Endothelial cell of umbilical vein (primary cell): Measurements from ENCODE around the gene STX8. TPM values are rescaled to one million over a fixed set of nuclear protein-coding genes. Genes with fewer than 3 reads are reported as not detected.

Experiments
- BruUV-seq: library from RNA; stranded (reverse); fragments of 400-500 nt; replicated peaks from 2 replicates; lab custom pipeline; 2021; lab: Mats Ljungman, UMichigan
- CTCF ChIA-PET: fragments of 300-600, 350-600 bp; sonication (Branson Sonifier 250); formaldehyde crosslinking; loops from one replicate; lab custom pipeline; 2021; ENCODE audit warnings: antibody characterized with exemption, inconsistent platforms; lab: Charles Lee
- POLR2A ChIA-PET: fragments of 300-600, 350-600 bp; sonication (Branson Sonifier 250); formaldehyde crosslinking; loops from one replicate; lab custom pipeline; 2021; ENCODE audit warnings: antibody characterized with exemption, inconsistent platforms; lab: Charles Lee
- DNase-seq: peaks from one replicate; pipeline ENCODE4 v3.0.0-alpha.2; 2011; ENCODE audit warnings: low read depth, low spot score
- FAIRE-seq: peaks from 2 replicates; lab custom pipeline; 2011; peaks lifted over from hg19 to GRCh38; lab: Jason Lieb, UNC
- H2AFZ ChIP-seq: 2 replicates; pipeline ENCODE4 v1.6.0; 2012; ENCODE audit warnings: low read depth, low read length, control low read depth, inconsistent platforms
- H3K27ac ChIP-seq: 2 replicates; pipeline ENCODE4 v1.5.1; 2011; ENCODE audit warnings: low read depth, mild to moderate bottlenecking, control low read depth, low read length, moderate library complexity; ENCODE audit not compliant: insufficient read depth
- H3K27me3 ChIP-seq, 2 experiments: 2 replicates each; pipeline versions ENCODE4 v1.6.0 to v1.6.1; 2011; ENCODE audit warnings: low read length in 2 of 2, mixed read lengths in 1 of 2; ENCODE audit not compliant: control insufficient read depth in 2 of 2, insufficient read depth in 2 of 2
- H3K36me3 ChIP-seq, 2 experiments: 2 replicates in 1 of 2; 3 replicates in 1 of 2; pipeline ENCODE4 v1.5.1; 2011; ENCODE audit warnings: low read length in 2 of 2, mild to moderate bottlenecking in 1 of 2, moderate library complexity in 1 of 2; ENCODE audit not compliant: control insufficient read depth in 2 of 2, insufficient read depth in 2 of 2; ENCODE audit errors: extremely low read depth in 1 of 2
- H3K4me1 ChIP-seq: 3 replicates; pipeline ENCODE4 v1.5.1; 2011; ENCODE audit warnings: mild to moderate bottlenecking, low read length; ENCODE audit not compliant: control insufficient read depth, insufficient read depth; ENCODE audit errors: extremely low read depth
- H3K4me2 ChIP-seq: 2 replicates; pipeline ENCODE4 v1.6.1; 2011; ENCODE audit warnings: low read length, control low read depth, mixed read lengths; ENCODE audit not compliant: insufficient read depth
- H3K4me3 ChIP-seq, 3 experiments: fragments of 200-600 bp in 1 of 3; sonication (generic), shearing (Covaris generic) in 1 of 3; replicated peaks in 1 of 3; 2 replicates each; pipeline ENCODE4 v1.5.1; 2011 to 2016; ENCODE audit warnings: control low read depth in 3 of 3, low read length in 3 of 3, mild to moderate bottlenecking in 2 of 3, inconsistent platforms in 1 of 3, low read depth in 1 of 3, moderate library complexity in 1 of 3; ENCODE audit not compliant: insufficient read depth in 1 of 3
- H3K79me2 ChIP-seq: 2 replicates; pipeline ENCODE4 v1.6.0; 2012; ENCODE audit warnings: low read length, inconsistent platforms; ENCODE audit not compliant: control insufficient read depth, insufficient read depth
- H3K9ac ChIP-seq: replicated peaks from 2 replicates; pipeline ENCODE3; 2011; ENCODE audit warnings: low read length, control low read depth; ENCODE audit not compliant: insufficient read depth; ENCODE audit errors: extremely low read depth
- H3K9me1 ChIP-seq: replicated peaks from 3 replicates; pipeline ENCODE4 v1.6.0; 2011; ENCODE audit warnings: mild to moderate bottlenecking, low read length; ENCODE audit not compliant: control insufficient read depth, insufficient read depth; ENCODE audit errors: extremely low read depth
- H3K9me3 ChIP-seq: replicated peaks from 2 replicates; pipeline ENCODE4 v1.5.1; 2012; ENCODE audit warnings: low read length, inconsistent platforms; ENCODE audit not compliant: control insufficient read depth, insufficient read depth
- H4K20me1 ChIP-seq: replicated peaks from 2 replicates; pipeline ENCODE3; 2011; ENCODE audit warnings: mild to moderate bottlenecking, low read length; ENCODE audit not compliant: control insufficient read depth, insufficient read depth; ENCODE audit errors: extremely low read depth
- CTCF ChIP-seq, 2 donors: IDR thresholded peaks; 1 replicate in 1 of 2; 2 replicates in 1 of 2; pipeline ENCODE4 v1.5.1; 2011; ENCODE audit warnings: low read length in 2 of 2, mild to moderate bottlenecking in 2 of 2, moderate library complexity in 2 of 2, control low read depth in 1 of 2, inconsistent platforms in 1 of 2, low read depth in 1 of 2; ENCODE audit not compliant: insufficient read depth in 1 of 2; ENCODE audit errors: extremely low read depth in 1 of 2
- EZH2 ChIP-seq: IDR thresholded peaks from 2 replicates; pipeline ENCODE4 v1.6.1; 2012; ENCODE audit warnings: borderline replicate concordance, low read depth, mild to moderate bottlenecking, moderate library complexity, low read length, inconsistent platforms; ENCODE audit not compliant: severe bottlenecking
- FOS ChIP-seq: IDR thresholded peaks from 2 replicates; pipeline ENCODE4 v1.6.1; 2011; ENCODE audit warnings: mild to moderate bottlenecking, low read length, moderate library complexity, borderline replicate concordance; ENCODE audit not compliant: insufficient read depth
- GATA2 ChIP-seq: IDR thresholded peaks from 2 replicates; pipeline ENCODE4 v1.7.0; 2011; ENCODE audit warnings: low read depth, mild to moderate bottlenecking, moderate library complexity, mixed read lengths, low read length; ENCODE audit not compliant: insufficient read length, insufficient read depth
- JUN ChIP-seq: IDR thresholded peaks from 2 replicates; pipeline ENCODE4 v1.6.1; 2011; ENCODE audit warnings: borderline replicate concordance, low read depth; ENCODE audit not compliant: insufficient read length, insufficient read depth
- MYC ChIP-seq: IDR thresholded peaks from one replicate; pipeline ENCODE4 v1.6.1; 2011; ENCODE audit warnings: mild to moderate bottlenecking, low read depth, low read length
- POLR2A ChIP-seq: IDR thresholded peaks from 2 replicates; pipeline ENCODE4 v1.6.1; 2012; ENCODE audit warnings: low read depth, mild to moderate bottlenecking, control low read depth, low read length
- POLR2AphosphoS5 ChIP-seq: IDR thresholded peaks from 2 replicates; pipeline ENCODE4 v1.6.1; 2012; ENCODE audit warnings: low read depth, mild to moderate bottlenecking, control low read depth, low read length, moderate library complexity; ENCODE audit not compliant: insufficient read depth
- dilution Hi-C: fragments of 300-500 bp; cut with MboI; formaldehyde crosslinking; loops from one replicate; pipeline ENCODE4 v1.15.0; 2019; ENCODE audit warnings: low sequenced_read_pairs; ENCODE audit not compliant: extremely low pct_ligation_motif_present
- intact Hi-C: fragments of 100-400 bp; cut with micrococcal nuclease; formaldehyde crosslinking; loops from one replicate; pipeline ENCODE4 v1.10.0; 2022
- polyA plus RNA-seq, 4 experiments: library from polyadenylated mRNA; depleted of rRNA in 3 of 4; stranded (reverse) in 3 of 4; unstranded in 1 of 4; fragments of >200 nt; gene quantifications; 2 replicates each; pipeline versions ENCODE4 v1.2.1 to v1.2.3, GENCODE V29; 2011 to 2012; ENCODE audit warnings: missing spikeins in 1 of 4
- total RNA-seq: library from RNA; stranded (reverse); gene quantifications from 2 replicates; pipeline ENCODE4 v1.2.3, GENCODE V29; 2021
- TF ChIP-seq, protein P1 (sequence below): IDR thresholded peaks from 2 replicates; pipeline ENCODE4 v1.6.1; 2011; ENCODE audit not compliant: insufficient read depth, insufficient read length

STX8 gene
- total and polyA plus RNA-seq, 2 donors (not counting 3 experiments of a cell fraction or from before 2014, with no cell fraction given), result 25.9 to 67.3 TPM

DNA sequence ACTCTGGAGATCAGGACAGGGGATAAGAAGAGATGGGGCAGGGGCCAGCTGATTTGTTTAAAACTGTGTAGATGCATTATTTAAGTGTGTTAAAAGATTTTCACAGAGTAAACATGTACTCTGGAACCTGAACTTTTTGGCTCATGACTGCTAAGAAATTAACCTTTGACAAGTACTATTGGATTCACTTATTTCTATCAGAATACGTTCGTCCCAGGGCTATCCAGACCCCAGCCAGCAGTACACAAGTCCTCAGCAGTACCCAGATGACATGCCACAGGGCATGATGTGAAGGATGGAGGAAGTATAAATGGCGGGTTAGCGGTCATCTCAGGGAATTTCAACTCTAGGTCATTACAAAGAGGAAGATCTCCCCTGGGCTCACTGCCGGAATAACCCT is 253.7 kb downstream of the STX8 start:
- FAIRE-seq (no peak), DNase-seq (no peak)
- POLR2A ChIA-PET, result no interaction called here
- no peaks in the 10 kb centered on the region for H3K36me3 ChIP-seq
- H3K79me2 ChIP-seq, result no peaks in the 10 kb centered on the region
- no peak overlapping the region for H3K27ac ChIP-seq
- H3K9ac ChIP-seq, result no peak overlapping the region
- dilution Hi-C loops, result no loop called here
- no peaks in the 10 kb centered on the region for H4K20me1 ChIP-seq
- no peak for TF ChIP-seq POLR2AphosphoS5
- TF ChIP-seq EZH2, result no peak
- TF ChIP-seq POLR2A, result no peak
- no peak for TF ChIP-seq MYC
- TF ChIP-seq CTCF (IDR thresholded peaks at IDR 0.05; ENCODE audit: extremely low read depth in 1 of 2, insufficient read depth in 1 of 2, low read depth in 1 of 2, low read length in 2 of 2), result no peak
- no peak for TF ChIP-seq JUN
- no peak for TF ChIP-seq GATA2
- no peak for TF ChIP-seq FOS
- TF ChIP-seq, protein P1, sequence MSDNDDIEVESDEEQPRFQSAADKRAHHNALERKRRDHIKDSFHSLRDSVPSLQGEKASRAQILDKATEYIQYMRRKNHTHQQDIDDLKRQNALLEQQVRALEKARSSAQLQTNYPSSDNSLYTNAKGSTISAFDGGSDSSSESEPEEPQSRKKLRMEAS, result no peak
- intact Hi-C loops, result no loop called here
- no peaks in the 10 kb centered on the region for H3K27me3 ChIP-seq
- no peaks in the 10 kb centered on the region for H3K9me3 ChIP-seq
- H3K9me1 ChIP-seq, result no peaks in the 10 kb centered on the region
- CTCF ChIA-PET, result interaction anchor here (1.7 kb wide), 1 partner anchor 30 kb away, joined by 4 read pairs; no protein-coding TSS in a partner anchor
- no TSS peak for BruUV-seq
- H3K4me1 ChIP-seq, result no peaks in the 10 kb centered on the region
- H2AFZ ChIP-seq, result no peak overlapping the region
- no peak overlapping the region for H3K4me2 ChIP-seq
- no peak overlapping the region for H3K4me3 ChIP-seq
